SHP77 treated with DMSO at 0.1 percent for 48 hours (cell line): Measurements from ENCODE around the gene NXPH1.
A peak's percentile ranks its signal among the peaks of the same experiment; 100 is the strongest.

ENCODE experiments used
- DNase-seq: peaks from one replicate; lab custom pipeline; 2025; lab: John Stamatoyannopoulos, UW

Gene NXPH1

GRCh38 chr7:8436965-8437364, 3.6 kb downstream of the NXPH1 start:
- DNase-seq = no peak

GRCh38 chr7:8437606-8438005, 4.2 kb downstream of the NXPH1 start:
- no peak for DNase-seq

GRCh38 chr7:8440670-8441069, 7.3 kb downstream of the NXPH1 start:
- DNase-seq = no peak

GRCh38 chr7:8441106-8441965, 7.9 kb downstream of the NXPH1 start:
- DNase-seq = no peak

- no peak for DNase-seq
Observed at GRCh38 chr7:8442051-8442813, 8.8 kb downstream of the NXPH1 start.

- DNase-seq = no peak
Observed at GRCh38 chr7:8442814-8443304, 9.4 kb downstream of the NXPH1 start.

- no peak for DNase-seq
Observed at GRCh38 chr7:8443576-8444467, 10.4 kb downstream of the NXPH1 start.

- DNase-seq = no peak
Observed at GRCh38 chr7:8444468-8444769, 11.0 kb downstream of the NXPH1 start.

GRCh38 chr7:8453535-8453934, 20.1 kb downstream of the NXPH1 start:
- DNase-seq = no peak

- DNase-seq = no peak
Observed at GRCh38 chr7:8455426-8455825, 22.0 kb downstream of the NXPH1 start.

- no peak for DNase-seq
Observed at GRCh38 chr7:8462309-8462708, 28.9 kb downstream of the NXPH1 start.

GRCh38 chr7:8465338-8465737, 31.9 kb downstream of the NXPH1 start:
- DNase-seq = no peak

GRCh38 chr7:8480527-8480926, 47.1 kb downstream of the NXPH1 start:
- peak; percentile 23 for DNase-seq

GRCh38 chr7:8481096-8481495, 47.7 kb downstream of the NXPH1 start:
- DNase-seq = no peak

GRCh38 chr7:8481752-8482446, 48.5 kb downstream of the NXPH1 start:
- DNase-seq = no peak

- DNase-seq = no peak
Observed at GRCh38 chr7:8490391-8491045, 57.1 kb downstream of the NXPH1 start.

- no peak for DNase-seq
Observed at GRCh38 chr7:8491106-8491505, 57.7 kb downstream of the NXPH1 start.

- no peak for DNase-seq
Observed at GRCh38 chr7:8491544-8492489, 58.4 kb downstream of the NXPH1 start.

GRCh38 chr7:8499128-8499527, 65.7 kb downstream of the NXPH1 start:
- no peak for DNase-seq

GRCh38 chr7:8500286-8500685, 66.9 kb downstream of the NXPH1 start:
- peak; percentile 14 for DNase-seq
